Stimulated activated naive CD4-positive, alpha-beta T cell treated with Interleukin-2 at 50 U/mL for 16 hours (primary cell): ENCODE data around the gene CORO1A.
"Not testable (repeated sequence)": the region's sequence is repeated elsewhere in the genome, so short reads cannot be mapped to it uniquely, and the experiment has no call there.

ENCODE experiments used
- DNase-seq: peaks from one replicate; lab custom pipeline; 2025; lab: John Stamatoyannopoulos, UW

The CORO1A gene

DNA sequence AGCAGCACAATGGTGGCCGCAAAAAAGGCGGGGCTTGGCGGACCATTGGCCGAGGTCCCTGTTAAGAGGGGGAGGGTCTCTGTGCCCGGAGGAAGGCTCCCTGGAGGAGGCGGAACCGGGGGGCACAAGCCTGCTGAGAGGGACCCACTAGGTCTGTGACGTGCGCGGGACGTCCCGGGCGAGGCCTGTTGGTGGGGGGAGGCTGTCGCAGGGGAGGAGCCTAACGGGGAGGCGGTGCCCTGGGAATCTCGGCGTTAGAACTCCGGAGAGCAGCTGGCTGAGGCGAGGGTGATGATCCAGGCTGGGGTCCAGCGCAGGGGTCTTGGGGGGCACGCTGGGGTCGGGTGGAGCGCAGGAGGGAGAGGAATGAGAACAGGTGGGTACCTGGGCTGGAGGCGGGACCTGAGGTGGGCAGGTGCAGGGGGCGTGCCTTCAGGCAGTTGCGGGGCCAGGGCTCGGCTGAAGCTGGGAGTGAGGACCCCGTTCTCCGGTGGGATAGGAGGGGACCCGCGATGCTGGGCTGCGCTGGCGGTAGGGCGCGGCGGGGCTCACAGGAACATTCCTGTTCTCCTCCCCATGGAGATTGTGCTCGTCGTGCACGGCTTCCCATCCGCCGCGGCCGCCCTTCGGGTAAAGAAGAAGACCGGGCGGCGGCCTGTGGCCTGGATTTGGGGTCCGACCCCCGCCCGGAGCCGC lies 22.3 kb downstream of the CORO1A start:
- not testable (repeated sequence) for DNase-seq

DNA sequence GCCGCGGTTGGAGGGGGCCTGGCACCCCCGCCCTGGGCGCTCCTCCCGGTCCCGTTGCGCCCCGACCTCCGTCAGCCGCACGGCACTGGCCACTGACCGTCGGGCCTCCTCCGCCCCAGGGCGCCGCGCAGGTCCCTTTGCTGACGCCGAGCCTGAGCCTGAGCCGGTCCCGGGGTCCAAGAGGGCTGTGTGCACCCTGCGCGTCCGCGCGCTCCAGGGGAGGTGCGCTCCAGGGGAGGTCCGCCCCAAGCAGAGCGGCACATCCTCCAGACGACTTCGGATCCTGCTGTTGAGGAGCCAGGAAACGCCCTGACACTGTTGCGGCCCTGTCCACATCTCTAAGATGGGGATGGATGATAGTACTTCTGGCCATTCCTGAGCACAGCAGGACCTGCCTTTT lies 22.9 kb downstream of the CORO1A start:
- DNase-seq: not testable (repeated sequence)

DNA sequence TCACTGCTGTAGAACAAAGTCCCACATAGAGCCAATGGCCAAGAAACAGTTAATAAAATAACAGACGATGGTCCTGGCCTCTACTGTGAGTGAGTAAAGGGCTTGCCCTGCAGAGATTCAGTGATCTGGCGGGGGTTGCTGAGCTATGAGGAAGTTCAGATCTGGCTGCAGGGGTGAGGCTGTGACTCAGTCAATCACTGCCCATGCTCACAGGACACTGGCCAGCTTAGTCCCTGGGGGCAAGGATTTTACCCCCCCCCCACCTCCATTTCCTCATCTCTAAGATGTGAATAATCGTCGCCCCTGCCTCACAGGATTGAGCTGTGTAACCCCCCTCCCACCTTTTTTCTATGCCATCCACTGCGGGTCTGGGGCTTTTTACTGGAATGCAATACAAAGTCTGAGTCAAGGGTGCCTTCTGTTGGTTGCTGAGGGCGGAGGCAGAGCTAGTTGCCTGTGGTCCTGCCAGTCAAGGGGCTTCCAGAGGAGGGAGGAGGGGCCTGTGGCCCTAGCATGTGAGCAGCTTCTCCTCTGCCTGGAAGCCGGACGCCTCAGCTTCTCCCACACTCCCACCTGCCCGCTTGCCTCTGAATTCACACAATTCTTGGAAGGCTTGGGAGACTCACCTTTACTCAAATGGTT lies 23.8 kb downstream of the CORO1A start:
- DNase-seq: not testable (repeated sequence)

DNA sequence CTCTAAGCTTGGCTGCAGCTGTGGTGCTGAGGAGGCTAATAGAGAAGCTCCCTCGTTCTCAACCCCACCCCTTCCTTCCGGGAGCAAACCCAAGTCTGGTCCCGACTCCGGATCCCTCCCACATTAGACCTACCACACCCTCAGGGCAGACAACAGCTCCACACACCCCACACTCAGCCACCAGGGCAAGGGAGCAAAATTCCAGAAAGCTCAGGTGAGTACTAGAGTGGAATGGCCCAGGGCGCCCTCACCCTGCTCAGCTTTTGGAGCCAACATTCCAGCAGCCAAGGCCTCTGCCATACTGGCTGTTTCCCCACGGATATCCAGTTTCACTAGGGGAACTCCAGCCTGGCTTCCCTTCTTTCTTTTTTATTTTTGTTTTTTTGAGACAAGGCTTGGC lies 25.6 kb downstream of the CORO1A start:
- DNase-seq: not testable (repeated sequence)

DNA sequence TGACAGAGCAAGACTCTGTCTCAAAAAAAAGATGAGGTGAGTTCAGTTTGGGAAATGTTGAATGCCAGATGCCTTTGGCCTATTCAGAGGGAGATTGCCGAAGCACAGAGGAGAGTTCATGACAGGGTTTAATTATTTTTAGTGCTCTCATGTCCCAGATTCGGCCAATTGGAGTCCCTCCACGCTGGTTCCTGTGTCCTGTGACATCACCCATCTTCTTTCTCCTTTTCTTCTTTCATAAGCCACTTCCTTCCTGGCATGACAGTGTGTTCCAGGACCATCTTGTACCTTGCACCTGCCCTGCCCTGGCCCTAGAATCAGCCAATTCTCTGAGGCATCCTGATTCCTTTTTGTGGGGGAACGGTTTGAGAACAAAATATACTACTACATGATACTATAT lies 28.0 kb downstream of the CORO1A start:
- DNase-seq: not testable (repeated sequence)

DNA sequence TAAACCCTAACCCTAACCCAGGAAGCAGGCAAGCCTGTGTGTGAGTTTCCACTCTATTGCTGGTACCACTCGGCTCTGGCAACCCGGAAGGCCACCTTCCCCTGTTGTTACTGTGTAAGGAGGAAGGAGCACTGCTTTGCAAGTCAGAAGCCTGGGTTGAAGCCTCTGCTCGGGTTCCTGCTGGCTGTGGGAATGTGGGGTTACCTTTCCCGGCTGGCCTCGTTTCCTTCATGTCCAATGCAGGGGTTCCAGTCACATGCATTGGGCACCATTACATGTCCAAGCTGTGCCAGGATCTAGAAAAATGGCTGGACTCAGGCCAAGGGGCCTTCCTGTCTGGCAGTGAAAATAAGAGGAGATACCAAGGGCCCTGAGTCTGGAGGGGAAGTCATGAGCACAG lies 33.7 kb downstream of the CORO1A start:
- DNase-seq: not testable (repeated sequence)
